Left lobe of liver (tissue), 2 donors: ENCODE results near the gene TINAG. TPM values are rescaled to one million over a fixed set of nuclear protein-coding genes. Genes with fewer than 3 reads are reported as not detected.
"Not testable (repeated sequence)": the region's sequence is repeated elsewhere in the genome, so short reads cannot be mapped to it uniquely, and the experiment has no call there.

Experiments
- ATAC-seq: fragments of 200-7000 bp; cut with Tn5 transposase; one replicate; pipeline ENCODE4 v1.9.1; 2020; ENCODE audit warnings: mild to moderate bottlenecking, moderate library complexity
- DNase-seq: peaks from one replicate; pipeline ENCODE4 v3.0.0-alpha.2; 2020; ENCODE audit warnings: low spot score
- total RNA-seq: library from RNA; stranded (reverse); gene quantifications from one replicate; pipeline ENCODE4 v1.2.1, GENCODE V29; 2021
- donor health status: DM: no; HTN: no; CAD: no; lungs with moderate emphysema.
- donor health status: DM: no; HTN: yes; CAD: no.

Gene TINAG
- total RNA-seq, 1 donor from 2014 or later = not detected

DNA sequence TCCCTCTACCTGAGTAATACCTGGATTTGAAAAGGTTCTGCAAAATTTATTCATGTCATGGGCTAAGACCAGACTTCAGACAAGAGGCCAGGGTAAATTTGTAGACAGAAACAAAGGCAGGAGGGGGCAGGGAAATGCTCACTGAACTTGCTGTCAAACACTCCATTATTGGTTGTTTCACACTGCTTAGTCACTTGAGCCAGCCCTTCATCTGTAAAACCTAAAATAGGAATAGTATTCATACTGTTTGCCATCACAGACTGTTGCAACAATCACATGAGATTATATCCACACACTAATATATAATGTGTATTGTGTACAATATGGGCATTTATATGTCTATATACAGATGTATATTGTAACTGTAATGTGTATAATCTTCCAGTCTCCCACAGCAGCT lies 6.5 kb upstream of the TINAG start:
- ATAC-seq = no peak
- DNase-seq = no peak

GRCh38 chr6:54307439-54307910 lies 766 bp upstream of the TINAG start:
- ATAC-seq (no peak), DNase-seq (no peak)

DNA sequence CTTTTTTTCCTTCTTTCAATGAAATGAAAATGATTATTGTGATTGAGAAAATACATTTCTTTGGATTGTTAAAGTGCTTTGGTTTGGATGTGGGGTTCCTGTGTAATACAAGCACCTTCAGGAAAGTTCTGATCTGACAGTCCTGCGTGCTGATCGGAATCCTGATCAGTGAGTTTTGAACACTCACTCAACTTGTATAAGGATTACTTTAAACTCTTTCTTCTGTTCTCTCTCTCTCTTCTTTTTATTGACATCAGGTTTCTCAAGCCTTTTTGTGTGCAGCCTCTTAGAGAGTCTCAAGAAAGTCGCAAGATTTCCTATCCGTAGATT lies 710 bp downstream of the TINAG start:
- DNase-seq = no peak

GRCh38 chr6:54310377-54311152 lies 2.3 kb downstream of the TINAG start:
- DNase-seq (no peak), ATAC-seq (no peak)

More for the DNA sequence above, 710 bp downstream of the TINAG start:
- ATAC-seq = no peak

DNA sequence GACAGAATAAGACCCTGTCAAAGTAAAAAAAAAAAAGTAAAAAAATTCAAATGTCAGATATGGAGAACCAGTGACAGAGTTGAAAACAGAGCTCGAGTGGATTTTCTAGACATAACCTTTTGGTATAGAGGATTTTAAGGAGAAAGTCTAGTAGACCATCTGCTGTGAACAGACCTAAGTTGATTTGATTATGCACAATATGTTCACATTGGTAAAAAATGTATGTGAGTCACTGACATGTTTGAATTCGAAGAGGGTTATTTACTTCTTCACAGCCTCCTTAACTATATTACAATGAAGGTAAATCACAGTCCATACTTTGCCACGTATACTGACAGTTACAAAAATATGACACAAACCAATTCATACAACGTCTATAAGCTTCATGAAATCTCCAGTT lies 7.4 kb downstream of the TINAG start:
- DNase-seq = no peak
- ATAC-seq = no peak

DNA sequence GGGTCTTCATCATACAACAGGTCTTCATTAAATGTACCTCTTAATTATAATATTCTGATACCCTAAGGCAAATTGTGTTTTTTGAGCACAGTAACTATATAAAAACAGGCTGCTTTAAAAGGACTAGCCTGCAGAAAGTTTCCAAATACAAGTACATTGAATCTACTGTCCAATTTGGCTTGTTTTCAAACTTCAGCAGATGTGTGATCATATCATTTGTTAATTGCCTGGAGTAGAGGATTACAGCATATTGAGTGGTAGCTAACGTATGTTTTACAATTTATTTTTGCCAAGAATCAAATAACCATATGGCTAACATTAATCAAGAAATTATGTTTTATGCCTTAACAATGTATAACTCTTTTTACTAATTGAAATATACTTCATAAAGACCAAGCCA lies 12.6 kb downstream of the TINAG start:
- no peak for ATAC-seq
- no peak for DNase-seq

GRCh38 chr6:54327631-54328030 lies 19.4 kb downstream of the TINAG start:
- no peak for ATAC-seq
- DNase-seq = no peak

- not testable (repeated sequence) for DNase-seq, ATAC-seq
These were observed 23.3 kb downstream of the TINAG start for GRCh38 chr6:54331571-54331970.

DNA sequence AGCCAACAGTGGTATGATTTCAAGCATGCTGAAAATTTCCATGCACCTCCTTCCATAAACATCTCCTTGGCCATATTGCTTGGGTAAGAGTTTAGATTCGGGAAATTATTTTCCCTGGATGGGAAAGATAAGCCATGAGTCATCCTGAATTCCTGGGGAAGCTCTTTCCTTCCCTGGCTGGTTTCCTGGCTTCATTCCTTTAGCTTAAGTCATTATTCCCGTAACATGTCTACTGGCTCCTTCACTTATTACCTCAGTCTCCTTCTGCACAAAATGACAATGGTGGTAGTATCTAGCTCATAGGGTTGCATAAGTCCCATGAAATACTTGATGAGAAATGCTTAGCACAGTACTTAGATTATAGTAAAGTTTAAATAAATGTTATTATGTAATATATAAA lies 27.6 kb downstream of the TINAG start:
- DNase-seq (no peak), ATAC-seq (no peak)

- DNase-seq (no peak), ATAC-seq (no peak)
These were observed 45.7 kb downstream of the TINAG start for GRCh38 chr6:54353975-54354374.

- ATAC-seq = no peak
- no peak for DNase-seq
These were observed 46.4 kb downstream of the TINAG start for GRCh38 chr6:54354608-54355007.

DNA sequence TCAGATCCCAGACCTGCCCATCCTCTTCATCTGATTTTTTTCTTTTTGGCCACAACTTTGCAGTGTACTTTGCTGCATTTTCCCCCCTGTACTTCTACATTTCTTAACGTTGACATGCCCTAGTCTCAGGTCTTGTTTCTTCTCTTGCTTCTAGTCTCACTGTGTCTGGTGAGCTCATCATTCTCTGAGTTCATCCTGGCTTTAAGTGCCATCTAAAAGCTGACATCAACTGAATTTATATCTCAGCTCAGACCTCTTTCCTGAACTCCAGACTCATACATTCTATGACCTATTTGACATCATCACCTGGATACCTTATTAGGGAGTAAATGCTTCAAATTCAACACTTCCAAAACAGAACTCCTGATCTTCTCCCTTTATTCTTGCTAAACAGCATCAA lies 48.9 kb downstream of the TINAG start:
- no peak for DNase-seq

GRCh38 chr6:54361188-54361587 lies 52.9 kb downstream of the TINAG start:
- DNase-seq (no peak), ATAC-seq (no peak)

More for the DNA sequence above, 48.9 kb downstream of the TINAG start:
- no peak for ATAC-seq

- no peak for ATAC-seq
- DNase-seq = no peak
These were observed 53.5 kb downstream of the TINAG start for GRCh38 chr6:54361734-54362133.

GRCh38 chr6:54366667-54367327 lies 58.6 kb downstream of the TINAG start:
- DNase-seq (no peak), ATAC-seq (no peak)

- no peak for ATAC-seq
These were observed 69.5 kb downstream of the TINAG start for GRCh38 chr6:54377776-54378175.

GRCh38 chr6:54386295-54386694 lies 78.1 kb downstream of the TINAG start:
- DNase-seq (no peak), ATAC-seq (no peak)

More at GRCh38 chr6:54377776-54378175, 69.5 kb downstream of the TINAG start:
- DNase-seq = no peak

DNA sequence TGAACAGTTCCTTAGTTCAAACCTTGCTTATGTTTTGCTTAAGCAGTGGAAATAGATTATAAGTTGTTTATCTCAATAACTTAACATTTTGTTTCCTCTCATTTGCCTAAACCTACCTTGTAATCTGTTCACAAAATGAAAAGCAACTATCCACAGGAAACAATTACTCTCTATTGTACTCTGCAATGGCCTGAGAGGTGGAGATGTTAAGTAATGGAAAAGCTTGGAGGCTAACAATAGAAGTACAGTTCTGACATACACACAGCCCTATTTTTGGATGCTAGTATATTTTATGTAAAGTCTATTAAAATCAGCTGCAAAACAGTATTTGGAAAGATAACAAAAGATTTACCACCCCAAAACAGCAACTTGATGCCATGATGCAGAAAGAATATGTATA lies 82.1 kb downstream of the TINAG start:
- DNase-seq (no peak), ATAC-seq (no peak)

DNA sequence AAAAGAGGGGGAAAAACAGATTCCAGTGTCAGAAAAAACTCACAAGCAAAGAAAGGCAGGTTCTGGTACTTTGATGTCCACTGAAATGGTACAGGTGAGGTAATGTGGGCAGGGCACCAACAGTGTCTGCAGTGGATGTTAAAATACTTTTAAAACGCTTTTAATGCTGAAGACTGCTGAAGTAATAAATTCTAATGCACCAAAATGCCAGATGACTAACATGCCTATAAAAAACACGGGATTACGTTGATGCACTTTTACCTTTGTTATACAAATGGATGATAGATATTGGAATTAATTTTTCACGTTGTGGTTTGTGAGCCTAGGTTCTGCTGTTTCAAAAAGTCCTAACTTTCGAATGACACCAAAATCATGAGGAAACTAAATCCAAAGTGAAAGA lies 83.3 kb downstream of the TINAG start:
- ATAC-seq = no peak
- DNase-seq = no peak

- DNase-seq = no peak
- no peak for ATAC-seq
These were observed 94.9 kb downstream of the TINAG start for GRCh38 chr6:54403096-54403495.

- ATAC-seq = no peak
These were observed 96.5 kb downstream of the TINAG start for GRCh38 chr6:54404791-54405190.

DNA sequence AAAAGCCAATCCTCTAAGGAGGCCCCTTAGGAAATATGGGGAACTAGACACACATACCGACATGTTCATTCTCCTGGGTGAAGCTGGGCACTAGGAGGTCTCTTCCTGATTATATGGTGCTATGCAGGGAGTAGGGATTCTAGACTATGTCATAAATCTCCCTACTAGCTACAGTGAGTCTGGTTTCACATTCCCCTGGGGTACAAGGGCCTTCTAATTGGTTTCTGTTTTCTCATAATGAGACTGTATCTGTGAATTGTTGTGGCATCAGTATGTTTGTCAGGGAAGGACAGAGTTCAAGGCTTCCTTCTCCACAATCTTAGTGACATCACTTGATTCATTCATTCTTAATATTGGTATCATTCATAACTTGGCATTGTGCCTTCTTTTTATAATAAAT lies 103.5 kb downstream of the TINAG start:
- DNase-seq = no peak
- no peak for ATAC-seq

More at GRCh38 chr6:54404791-54405190, 96.5 kb downstream of the TINAG start:
- no peak for DNase-seq
